HG03095 (cell line): ENCODE measurements around the gene CRTC3.
"Not testable (repeated sequence)": the region's sequence is repeated elsewhere in the genome, so short reads cannot be mapped to it uniquely, and the experiment has no call there.

Experiments
- ATAC-seq: cut with Tn5 transposase; IDR thresholded peaks from one replicate; pipeline ENCODE4 v1.9.1; 2021; ENCODE audit warnings: moderate library complexity; ENCODE audit not compliant: unreplicated experiment

The CRTC3 gene, protein sequence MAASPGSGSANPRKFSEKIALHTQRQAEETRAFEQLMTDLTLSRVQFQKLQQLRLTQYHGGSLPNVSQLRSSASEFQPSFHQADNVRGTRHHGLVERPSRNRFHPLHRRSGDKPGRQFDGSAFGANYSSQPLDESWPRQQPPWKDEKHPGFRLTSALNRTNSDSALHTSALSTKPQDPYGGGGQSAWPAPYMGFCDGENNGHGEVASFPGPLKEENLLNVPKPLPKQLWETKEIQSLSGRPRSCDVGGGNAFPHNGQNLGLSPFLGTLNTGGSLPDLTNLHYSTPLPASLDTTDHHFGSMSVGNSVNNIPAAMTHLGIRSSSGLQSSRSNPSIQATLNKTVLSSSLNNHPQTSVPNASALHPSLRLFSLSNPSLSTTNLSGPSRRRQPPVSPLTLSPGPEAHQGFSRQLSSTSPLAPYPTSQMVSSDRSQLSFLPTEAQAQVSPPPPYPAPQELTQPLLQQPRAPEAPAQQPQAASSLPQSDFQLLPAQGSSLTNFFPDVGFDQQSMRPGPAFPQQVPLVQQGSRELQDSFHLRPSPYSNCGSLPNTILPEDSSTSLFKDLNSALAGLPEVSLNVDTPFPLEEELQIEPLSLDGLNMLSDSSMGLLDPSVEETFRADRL

DNA sequence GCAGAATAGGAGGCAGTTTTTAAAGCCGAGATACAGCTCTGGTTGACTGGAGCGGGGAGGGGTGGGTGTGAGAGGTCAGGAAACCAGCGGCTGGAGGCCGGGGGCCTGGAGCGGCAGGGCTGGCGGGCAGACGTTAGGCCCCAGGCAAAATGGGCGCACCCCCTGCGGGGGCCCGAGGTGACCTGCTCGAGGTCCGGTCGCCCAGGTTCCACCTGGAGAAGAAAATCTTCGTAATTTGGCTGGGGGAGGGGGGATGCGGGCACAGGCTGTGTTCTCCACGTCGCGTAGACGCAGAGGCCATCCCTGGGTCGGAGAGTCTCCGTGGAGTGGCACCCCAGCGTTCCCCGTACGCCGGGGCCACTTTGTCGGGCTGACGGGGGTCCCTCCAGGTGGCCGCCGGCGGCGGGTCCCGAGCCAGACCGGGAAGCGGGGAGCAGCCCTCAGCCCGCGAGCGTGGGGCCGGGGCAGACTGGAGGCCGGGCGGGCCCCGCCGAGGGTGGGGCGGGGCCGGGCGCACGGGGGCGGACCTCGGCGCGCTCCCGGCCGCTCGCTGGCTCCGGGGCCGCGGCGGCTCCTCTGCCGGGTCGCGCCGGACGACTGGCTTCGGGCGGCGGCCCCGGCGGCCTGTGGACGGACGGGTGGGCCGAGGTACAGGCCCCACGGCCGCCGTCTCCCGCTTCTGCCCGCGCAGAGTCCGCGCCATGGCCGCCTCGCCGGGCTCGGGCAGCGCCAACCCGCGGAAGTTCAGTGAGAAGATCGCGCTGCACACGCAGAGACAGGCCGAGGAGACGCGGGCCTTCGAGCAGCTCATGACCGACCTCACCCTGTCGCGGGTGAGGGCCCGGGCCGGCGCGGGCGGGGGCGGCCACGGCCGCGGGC lies at the start of gene CRTC3:
Gene CRTC3 (plus strand): TSS at position 553 of the 879 bp plus-strand sequence. CDS start 149 bp downstream, at position 702.
- ATAC-seq = peak; percentile 78

DNA sequence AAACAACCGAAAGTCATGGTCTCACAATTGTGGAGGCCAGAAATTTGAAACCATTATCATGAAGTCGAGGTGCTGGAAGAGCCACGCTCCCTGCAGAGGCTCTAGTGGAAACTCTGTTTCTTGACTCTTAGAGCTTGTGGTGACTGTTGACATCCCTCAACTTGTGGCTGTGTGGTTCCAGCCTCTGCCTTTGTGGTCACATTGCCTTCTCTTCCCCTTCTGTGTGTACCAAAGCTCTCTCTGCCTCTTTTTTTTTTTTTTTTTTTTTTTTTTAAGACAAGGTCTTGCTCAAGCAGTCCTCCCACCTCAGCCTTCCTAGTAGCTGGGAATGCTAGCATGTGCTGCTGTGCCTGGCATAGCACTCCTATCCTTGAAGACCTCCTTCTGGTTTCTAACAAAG lies 48.7 kb upstream of the CRTC3 start:
- ATAC-seq = no peak

DNA sequence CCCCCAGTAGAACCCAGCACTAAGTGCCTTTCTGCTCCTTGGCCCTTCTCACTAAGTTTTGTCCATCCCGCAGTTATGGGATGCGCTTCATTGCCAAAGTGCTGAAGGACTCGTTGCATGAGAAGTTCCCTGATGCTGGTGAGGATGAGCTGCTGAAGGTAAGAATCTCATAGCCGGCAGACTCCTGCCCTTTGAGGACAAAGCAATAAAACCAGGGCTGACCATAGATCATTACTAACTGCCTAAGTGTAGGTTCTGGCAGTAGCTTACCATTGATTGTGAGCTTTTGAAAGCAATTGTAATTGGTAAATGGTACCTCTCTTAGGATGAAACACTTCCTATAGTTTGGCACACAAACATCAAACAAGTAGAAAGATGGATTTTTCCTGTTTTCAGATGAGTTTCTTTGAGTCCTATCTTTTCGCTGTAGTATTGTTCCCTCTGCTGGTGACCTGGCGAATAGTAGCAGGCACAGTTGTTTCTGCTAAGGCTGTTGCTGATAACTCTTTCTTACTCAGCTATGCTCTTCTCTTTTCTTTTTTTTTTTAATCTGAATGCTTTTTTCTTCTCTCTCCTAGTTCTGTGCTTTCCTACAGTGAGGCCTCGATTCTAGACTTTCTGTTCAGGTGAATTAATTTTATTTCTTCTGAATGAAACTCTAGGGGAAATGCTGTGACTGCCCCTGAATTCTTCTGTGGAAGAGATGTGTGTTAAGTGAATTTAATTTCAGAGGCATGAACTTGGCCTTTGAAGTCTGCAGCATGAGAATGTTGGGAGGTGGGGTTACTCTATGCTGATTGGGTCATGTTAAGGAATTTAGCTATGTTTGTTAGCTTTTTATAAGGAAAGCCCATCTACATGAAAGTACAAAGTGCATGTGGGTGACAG lies 47.4 kb upstream of the CRTC3 start:
- no peak for ATAC-seq

DNA sequence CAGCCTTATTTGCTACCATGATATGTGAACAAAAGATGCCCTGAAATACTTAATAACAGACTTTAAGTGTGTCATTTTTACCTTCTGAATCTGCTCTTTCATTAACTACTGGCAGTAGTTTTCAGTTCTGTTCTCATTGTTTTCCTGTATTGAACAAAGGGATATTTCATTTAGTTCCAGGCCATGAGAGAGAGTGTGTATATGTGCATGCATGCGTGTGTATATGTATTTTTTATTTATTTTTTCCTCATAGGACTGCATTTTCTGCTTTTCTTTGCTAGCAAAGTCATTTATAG lies 46.8 kb upstream of the CRTC3 start:
- ATAC-seq = no peak

DNA sequence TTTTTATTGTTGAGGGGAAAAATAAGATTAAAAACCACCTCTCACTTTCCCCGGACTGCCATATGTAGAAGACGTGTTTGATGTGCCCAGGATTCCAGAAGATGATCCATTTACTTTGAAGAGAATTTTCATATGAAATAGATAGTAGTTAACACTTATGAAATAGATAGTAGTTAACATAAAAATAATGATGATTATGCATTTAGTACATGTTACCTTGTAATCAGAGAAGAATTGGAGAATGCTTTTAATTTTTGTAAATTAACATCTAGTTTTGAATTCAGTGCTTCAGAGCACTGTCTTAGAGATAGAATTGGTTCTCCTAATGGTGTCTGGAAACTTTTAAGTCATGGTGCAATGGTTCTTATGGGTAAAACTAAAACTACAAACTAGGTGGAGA lies 46.1 kb upstream of the CRTC3 start:
- no peak for ATAC-seq

GRCh38 chr15:90487186-90487585 lies 42.5 kb upstream of the CRTC3 start:
- no peak for ATAC-seq

DNA sequence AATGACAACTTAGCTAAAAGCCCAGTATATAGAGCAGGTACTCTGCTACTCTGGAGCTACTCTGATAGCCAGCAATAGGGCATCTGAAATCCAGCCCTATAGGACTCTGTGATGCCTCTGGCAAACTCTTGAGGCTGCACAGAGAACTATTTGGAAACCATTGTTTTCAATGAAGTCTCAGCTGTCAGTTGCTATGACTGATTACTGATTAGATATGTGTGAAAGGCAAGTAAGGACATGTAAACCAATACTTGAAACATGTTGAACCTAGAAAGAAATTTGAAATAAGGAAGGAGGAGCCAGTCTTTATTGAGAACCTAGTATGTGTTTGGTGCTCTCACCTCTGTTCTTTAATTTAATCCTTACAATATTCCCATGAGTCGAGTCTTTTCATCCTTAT lies 40.2 kb upstream of the CRTC3 start:
- ATAC-seq = no peak

DNA sequence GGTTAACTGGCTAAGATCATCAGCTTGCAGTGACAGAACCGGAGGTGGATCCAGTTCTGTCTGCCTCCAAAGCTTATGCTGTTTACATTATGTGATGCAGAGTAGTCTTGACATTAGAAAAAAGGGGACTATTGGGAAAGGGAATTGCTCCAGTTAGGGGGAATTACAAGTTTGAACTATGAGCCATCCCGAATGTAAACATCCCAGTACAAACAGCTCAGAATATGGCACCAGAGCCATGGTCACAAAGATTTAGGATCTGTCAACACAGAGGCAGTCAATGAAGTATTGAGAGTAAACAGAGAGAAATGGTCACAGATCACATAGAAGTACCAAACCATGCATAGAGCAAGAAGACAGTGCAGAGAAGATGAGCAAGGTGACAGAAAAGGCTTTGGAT lies 39.8 kb upstream of the CRTC3 start:
- ATAC-seq = no peak

GRCh38 chr15:90493647-90494046 lies 36.1 kb upstream of the CRTC3 start:
- ATAC-seq = no peak

DNA sequence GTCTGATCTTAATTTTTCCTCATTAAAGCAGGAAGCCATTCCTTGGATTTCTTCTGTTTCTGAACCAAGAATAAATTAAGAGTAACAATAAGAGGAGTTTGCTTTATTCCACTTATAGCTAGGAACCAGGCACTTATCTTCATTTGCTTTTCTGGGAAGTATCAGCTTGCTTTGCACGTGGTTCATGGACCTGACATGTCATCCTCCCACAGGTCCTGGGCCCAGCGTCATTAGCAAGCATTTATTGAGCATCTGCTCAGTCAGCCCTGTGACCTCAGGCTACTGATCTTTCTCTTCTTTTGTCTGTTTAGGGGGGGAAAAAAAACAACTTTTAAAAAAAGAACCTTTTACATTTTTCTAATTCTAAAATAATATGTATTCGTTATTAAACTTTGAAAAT lies 34.7 kb upstream of the CRTC3 start:
- no peak for ATAC-seq

GRCh38 chr15:90496791-90497190 lies 32.9 kb upstream of the CRTC3 start:
- ATAC-seq = no peak

GRCh38 chr15:90497376-90497775 lies 32.3 kb upstream of the CRTC3 start:
- no peak for ATAC-seq

DNA sequence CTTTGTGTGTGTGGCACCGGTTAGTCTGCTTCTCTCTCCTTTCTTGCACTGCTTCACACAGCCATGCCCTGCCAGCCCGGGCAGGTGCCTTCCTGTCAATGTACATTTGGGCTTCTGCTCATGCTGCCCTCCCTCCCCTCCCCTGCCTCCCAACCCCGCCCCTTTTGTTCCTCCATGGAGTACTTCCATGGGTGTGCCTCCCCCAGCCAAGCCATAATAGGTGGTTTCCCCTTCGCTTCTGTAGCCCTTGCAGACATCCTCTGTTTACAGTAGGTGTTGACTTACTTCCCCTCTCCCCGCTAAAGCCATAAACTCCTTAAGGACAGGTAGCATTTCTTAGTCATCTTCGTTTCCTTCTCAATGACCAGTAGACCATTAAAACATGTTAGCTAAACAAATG lies 31.8 kb upstream of the CRTC3 start:
- no peak for ATAC-seq

DNA sequence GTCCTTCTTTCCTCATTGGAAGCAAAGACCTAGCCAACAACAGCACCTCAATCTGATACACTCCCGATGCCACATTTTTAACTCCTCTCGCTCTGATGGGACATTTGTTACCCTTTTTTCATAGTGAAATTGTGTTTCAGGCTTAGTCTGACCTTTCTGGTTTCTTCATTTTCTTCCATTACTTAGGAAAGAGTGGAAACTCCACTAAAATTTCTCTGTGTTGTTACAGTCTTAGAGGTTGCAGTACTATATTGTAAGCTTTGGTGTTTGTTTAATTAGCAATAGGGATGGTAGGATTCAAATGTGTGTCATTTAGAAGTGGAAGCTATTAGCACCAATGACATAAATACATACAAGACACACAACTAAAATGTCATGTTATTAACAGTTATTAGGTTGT lies 29.6 kb upstream of the CRTC3 start:
- no peak for ATAC-seq

- no peak for ATAC-seq
Observed at GRCh38 chr15:90501898-90502297, 27.8 kb upstream of the CRTC3 start.

- not testable (repeated sequence) for ATAC-seq
Observed at GRCh38 chr15:90510781-90511180, 18.9 kb upstream of the CRTC3 start.

DNA sequence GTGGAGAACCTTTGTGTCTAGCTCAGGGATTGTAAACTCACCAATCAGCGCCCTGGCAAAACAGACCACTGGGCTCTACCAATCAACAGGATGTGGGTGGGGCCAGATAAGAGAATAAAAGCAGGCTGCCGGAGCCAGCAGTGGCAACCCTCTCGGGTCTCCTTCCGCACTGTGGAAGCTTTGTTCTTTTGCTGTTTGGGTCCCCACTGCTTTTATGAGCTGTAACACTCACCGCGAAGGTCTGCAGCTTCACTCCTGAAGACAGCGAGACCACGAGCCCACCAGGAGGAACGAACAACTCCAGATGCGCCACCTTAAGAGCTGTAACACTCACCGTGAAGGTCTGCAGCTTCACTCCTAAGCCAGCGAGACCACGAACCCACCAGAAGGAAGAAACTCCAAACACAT lies 18.5 kb upstream of the CRTC3 start:
- ATAC-seq = not testable (repeated sequence)

- no peak for ATAC-seq
Observed at GRCh38 chr15:90512276-90512675, 17.4 kb upstream of the CRTC3 start.

DNA sequence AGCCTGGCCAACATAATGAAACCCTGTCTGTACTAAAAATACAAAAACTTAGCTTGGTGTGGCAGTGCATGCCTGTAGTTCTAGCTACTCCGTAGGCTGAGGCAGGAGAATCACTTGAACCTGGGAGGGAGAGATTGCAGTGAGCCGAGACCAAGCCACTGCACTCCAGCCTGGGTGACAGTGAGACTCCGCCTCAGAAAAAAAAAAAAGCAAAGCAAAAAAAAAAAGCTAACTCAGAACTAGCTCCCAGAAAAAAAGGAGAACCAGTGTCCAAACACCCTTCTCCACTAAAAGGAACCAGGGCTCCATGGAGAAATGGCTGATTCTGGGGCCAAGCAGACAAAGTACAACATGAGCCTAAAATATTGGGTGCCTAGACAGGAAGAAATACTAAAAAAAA lies 16.7 kb upstream of the CRTC3 start:
- no peak for ATAC-seq

GRCh38 chr15:90513448-90513847 lies 16.3 kb upstream of the CRTC3 start:
- no peak for ATAC-seq

- ATAC-seq = not testable (repeated sequence)
Observed at GRCh38 chr15:90513893-90514292, 15.8 kb upstream of the CRTC3 start.
